NCI-H345 treated with DMSO at 0.1 percent for 48 hours (cell line): ENCODE results near the gene SDK1.
"Not testable (repeated sequence)": the region's sequence is repeated elsewhere in the genome, so short reads cannot be mapped to it uniquely, and the experiment has no call there.

Experiments
- DNase-seq: peaks from one replicate; lab custom pipeline; 2025; ENCODE audit not compliant: unreplicated experiment; lab: John Stamatoyannopoulos, UW

The SDK1 gene

GRCh38 chr7:3909128-3909527 lies 608.1 kb downstream of the SDK1 start:
- no peak for DNase-seq

DNA sequence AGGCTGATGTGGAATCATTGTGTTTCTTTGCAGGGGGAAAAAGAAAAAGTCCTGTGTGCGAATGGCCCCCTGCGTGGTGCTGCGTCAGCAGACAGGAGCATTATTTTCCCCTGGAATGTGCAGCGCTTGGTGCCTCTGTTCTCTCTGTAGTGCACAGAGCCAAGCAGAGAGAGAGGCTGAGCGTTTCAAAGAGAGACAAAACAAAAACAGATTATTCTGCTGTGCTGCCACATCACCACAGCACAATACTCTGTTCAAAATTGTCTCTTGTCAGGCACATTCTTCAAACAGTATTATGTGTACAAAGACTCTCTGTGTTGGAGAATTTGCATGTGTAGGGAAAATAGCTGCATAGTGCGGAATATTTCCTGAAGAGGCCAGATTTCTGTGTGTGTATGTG lies 609.0 kb downstream of the SDK1 start:
- no peak for DNase-seq

DNA sequence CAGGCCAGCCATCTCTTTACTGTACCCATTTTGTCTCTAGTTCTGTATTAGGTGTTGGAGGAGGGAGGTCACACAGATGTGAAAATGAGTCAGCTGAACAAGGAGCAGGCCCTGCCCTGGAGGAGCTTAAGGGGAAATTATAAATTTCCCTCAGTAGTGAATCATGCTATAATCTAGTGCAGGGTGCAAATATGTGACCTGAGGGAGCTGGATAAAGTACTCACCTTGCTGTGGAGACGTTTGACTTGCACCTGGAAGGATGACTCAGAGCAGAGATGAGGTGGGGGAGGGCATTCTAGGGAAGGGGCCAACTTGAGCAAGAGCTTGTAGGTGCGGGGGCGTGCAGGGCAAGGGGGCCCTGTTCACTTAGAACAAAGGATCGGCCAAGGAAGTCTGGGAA lies 610.6 kb downstream of the SDK1 start:
- DNase-seq, result no peak

- no peak for DNase-seq
Measured at GRCh38 chr7:3912291-3912690, 611.2 kb downstream of the SDK1 start.

DNA sequence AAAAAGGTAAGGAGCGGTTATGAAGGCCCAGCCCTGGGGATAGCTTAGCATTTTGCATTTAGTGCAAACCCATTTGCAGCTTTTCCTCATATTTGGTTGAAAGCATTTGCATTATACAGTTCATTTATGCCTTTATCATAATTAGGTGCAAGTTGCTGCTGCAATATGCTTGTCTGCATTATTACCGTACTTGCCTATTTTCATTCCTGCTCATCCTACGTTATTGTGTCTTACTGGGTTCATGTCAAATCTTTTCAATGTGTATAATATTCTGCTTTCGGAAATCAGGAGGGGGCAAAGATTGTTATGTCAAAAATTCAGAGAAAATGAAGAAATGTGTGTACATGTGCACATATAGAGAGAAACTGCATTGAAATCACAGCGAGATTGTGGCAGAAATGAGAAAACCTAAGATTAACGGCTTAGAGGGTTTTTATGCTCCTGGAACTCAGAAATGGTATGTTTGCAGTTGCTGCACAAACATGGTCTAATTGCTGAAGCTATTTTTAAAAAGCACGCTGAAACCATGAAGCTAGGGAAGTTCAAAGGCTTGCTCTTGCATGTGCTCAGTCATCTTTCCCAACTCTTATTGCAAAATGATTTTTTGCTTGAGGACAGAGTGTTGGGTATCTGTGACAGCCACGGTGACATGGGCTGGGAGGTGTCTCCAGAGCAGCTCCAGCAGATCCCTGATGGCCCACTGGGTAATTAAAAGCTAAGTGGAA lies 613.2 kb downstream of the SDK1 start:
- DNase-seq, result no peak

DNA sequence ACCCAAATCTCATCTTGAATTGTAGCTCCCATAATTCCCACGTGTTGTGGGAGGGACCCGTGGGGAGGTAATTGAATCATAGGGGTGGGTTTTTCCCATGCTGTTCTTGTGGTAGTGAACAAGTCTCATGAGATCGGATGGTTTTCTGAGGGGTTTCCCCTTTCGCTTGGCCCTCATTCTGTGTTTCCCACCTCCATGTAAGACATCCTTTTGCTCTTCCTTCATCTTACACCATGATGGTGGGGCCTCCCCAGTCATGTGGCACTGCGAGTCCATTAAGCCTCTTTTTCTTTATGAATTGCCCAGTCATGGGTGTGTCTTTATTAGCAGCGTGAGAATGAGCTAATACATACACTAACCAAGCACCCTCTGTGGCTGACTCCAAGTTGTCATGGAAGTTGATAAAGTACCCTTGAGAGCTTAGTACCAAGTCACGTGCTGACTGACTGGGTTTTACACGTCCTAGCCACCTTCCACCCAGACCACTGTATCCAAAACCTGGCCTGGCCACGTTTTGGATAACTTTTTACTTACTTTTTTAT lies 614.4 kb downstream of the SDK1 start:
- no peak for DNase-seq

DNA sequence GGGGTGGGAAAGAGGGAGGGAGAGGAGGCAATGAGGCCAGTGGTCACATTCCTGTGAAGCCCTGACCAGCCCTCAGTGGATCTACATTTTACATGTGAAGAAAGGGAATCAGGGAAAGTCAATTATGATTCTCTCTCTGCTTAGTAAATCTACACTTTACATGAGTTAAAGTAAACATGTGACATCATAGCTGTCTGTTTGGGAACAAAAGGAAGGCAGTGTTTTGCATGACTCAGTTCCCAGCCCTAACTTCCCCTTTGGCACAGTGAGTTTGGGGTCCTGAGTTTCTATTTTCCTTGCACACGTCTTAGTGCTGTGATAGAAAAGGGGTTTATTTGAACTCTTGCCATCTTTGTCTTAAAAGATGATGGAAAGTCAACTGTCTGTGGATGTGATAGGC lies 615.1 kb downstream of the SDK1 start:
- DNase-seq, result no peak

DNA sequence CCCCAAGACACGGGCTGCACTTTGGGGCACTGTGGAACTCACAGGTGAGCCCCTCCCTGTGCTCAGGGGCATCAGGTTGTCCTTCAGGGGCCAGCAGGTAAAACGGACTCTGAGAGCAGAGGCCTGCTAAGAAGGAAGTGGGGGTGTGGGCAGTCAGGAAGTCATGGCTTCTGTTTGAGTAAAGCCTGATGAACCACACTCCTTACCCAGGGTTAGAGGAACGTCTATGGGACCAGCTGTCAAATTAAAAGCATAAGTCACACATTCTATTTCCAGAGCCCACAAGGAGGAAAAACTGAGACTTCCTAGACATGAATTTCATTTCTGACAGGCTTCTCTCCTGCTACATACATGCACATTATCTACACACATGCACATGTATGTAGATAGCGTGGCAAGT lies 616.4 kb downstream of the SDK1 start:
- DNase-seq, result no peak

- DNase-seq, result no peak
Measured at GRCh38 chr7:3918576-3918975, 617.5 kb downstream of the SDK1 start.

DNA sequence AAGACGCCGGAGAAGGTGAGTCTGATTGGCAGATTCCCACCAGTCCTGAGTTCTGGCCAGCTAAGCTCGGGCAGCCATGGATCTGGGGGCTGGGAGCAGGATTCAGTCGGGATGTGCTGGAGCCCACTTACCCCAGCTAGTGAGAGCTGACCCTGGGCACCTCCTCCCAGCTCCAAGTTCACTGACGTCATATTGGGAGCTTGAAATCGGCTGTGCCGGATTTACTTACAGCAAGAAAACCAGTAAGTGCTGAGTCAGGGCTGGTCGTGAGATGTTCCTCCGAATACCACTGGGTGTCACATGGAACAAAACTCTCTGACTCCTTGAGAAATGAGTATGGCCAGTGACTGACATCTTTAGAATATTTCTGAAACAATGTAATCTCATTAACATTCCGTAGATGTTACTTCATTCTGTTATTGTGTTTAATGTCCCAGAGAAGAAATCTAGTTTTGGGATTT lies 621.2 kb downstream of the SDK1 start:
- no peak for DNase-seq

DNA sequence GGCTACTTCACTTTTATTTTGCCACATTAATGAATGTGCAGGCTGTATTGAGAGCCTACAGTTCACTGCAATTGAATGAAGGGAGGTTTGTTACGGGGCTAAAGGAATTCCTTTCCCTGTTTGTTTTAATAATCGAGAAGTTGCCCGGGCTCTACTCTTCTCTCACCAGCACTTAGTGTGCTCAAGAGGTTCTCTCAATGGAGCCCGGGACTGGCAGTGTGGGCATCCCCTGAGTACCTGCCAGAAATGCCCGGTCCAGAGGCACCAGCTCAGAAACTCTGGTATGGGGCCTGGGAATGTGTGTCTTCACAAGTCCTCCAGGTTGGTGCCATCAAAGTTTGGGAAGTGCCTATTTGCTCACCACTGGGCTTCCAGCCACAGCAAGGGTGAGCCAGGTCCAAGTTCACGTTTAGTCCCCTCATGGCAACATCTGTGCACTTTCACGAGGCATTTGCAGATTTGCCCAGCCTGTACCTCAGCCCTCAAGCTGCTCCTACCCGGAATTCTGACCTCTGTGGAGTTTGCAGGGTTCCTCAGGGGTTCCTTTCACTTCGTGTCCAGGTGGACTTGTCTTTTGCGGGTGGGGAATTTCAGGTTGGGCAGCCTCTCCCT lies 622.4 kb downstream of the SDK1 start:
- no peak for DNase-seq

- DNase-seq, result no peak
Measured at GRCh38 chr7:3924277-3924676, 623.2 kb downstream of the SDK1 start.

DNA sequence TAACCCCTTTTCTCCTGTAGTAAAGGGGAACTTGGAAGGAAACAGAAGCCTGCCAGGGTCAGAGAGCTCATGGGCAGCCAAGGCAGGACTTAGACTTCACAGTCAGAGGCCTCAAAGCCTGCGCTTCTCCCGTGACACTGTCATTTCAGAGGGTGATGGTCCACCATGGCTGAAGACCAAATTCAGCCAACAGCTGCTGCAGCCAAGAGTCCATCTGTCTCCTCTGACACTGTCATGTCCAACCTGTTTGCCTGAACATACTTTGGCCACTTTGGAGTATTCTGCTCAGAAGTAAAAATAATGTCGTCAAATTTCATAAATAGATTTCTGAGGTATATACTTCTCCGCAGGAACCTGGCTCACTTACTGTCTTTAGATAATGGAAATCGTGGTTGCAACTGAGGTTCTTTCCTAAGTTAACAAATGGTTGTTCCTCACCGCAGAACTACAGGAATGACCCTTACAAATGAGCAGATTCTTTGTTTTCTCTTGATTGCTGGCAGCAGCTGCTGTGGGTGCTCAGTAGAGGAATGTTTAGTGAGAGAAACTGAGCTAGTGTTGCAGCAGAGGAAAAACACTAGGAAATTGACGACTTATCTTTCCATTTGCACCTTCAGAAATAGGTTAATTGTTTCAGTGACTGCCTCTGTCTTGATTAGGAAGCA lies 626.5 kb downstream of the SDK1 start:
- no peak for DNase-seq

DNA sequence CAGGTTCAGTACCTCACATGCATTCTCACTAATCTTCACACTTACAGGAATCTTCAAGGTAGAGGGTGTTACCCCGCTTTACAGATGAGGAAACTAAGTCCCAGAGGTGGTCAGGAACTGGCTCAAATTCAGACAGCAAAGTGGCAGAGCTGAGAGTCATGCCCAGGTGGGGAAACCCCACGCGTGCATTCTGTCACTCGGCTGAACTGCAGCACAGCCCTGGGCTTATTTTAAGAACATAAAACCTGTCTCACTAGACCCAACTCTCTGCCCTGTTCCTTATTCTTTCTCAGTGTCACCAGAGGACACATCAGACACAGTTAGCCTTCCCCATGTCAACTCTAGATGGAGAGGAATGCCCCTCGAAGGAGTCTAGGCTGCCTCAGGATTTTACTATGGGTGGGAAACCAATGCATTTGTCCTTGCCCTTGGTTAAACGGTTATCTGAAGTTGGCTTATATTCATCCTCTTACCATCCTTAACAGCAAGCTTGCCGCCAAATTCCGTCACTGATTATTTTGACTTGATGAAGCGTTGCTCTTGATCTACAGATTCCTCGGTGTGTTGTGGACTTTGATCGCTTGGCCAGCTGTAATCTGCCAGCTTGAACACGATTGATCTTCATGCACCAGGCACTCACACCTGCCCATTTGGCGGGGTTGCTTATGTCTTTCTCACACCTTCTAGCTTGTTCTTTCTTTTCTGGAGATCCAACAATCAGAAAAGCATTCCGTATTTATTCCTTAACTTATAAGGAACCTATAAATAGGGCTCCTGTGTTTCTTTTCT lies 627.9 kb downstream of the SDK1 start:
- no peak for DNase-seq

- no peak for DNase-seq
Measured at GRCh38 chr7:3931843-3932242, 630.8 kb downstream of the SDK1 start.

GRCh38 chr7:3937146-3937545 lies 636.1 kb downstream of the SDK1 start:
- no peak for DNase-seq

DNA sequence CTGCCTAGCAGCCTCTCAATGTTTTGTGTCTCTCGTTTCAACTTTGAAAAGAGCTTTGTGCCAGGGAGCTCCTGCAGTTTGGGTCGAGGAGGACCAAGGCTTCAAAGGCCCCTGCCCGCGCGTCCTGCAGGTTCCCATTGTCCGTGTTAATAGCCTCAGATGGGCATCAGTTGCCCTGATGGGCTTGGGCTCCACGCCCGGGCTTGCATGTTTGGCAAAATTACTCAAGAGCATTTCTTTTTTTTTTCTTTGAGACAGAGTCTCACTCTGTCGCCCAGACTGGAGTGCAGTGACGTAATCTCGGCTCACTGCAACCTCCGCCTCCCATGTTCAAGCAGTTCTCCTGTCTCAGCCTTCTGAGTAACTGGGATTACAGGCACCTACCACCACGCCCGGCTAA lies 636.6 kb downstream of the SDK1 start:
- DNase-seq, result no peak

GRCh38 chr7:3941706-3942105 lies 640.7 kb downstream of the SDK1 start:
- DNase-seq, result not testable (repeated sequence)

DNA sequence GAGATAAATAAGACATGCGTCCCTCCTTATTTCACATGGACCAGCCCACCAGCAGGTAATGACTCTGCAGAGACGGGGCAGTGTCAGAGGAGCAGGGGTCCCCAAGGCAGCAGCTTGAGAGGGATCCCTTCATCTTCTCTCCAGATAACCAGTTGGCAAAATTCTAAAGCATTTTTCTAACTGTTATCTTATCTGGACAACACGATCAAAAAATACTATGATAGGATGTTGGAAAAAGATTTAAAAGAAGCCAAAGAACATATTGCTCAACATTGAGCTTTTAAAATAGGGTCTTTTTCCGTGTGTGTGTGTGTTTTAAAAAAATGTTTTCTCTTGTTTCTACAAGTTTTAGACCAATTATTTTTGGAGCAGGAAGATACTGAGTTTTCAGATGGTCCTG lies 641.2 kb downstream of the SDK1 start:
- no peak for DNase-seq

DNA sequence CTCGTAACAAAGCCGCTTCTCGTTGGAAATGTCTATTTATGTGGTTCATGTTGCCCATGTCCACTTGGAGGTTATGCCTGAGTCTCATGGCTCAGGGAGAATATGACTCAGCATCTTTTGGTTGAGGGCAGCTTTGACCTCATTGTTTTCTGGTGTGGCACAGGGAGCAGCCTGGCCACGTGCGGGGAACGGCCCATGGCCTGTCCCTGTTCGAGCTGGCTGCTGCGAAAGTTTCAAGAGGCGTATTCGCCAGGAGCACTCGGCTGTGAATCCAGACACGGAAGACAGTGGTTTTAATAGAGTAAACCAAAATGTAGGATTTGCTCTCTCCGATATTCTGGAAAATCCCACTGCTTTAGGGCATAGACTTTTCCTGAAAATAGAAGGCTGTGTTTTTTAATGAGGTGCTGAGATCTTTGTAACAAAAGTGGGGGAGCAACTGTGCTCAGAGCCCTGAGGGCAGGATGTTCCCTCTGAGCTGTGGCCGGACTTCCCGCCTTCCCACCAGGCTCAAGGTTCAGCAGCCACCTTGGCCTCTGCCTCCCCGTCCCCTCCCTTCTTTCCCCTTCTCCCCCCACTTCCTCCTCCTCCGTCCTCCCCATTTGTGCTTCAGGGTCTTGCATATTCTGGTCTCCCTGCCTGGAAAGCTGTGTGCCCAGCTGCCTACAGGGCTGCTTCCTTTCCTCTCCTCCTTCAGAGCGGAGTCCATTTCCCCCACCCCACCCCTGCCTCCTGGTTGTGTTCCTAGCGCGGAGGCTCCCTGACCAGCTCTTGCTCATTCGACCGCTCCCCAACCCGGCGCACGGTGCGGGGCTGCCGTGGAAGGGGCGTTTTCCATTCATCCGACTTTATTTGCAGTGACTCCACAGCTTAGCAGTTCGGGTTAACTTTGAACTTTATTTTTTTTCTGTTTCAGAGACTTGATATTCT lies 642.0 kb downstream of the SDK1 start:
- no peak for DNase-seq
